Neural cell (in vitro differentiated cells): ENCODE measurements around the gene TOMM40.

Experiments
- EZH2 ChIP-seq: fragments of 200-600, 300-800 bp; shearing (Covaris generic), sonication (generic); IDR thresholded peaks from 2 replicates; pipeline ENCODE4 v1.6.1; 2014; ENCODE audit warnings: antibody characterized with exemption, low read length, borderline replicate concordance, mild to moderate bottlenecking; ENCODE audit not compliant: insufficient read depth, poor library complexity, severe bottlenecking
- POLR2AphosphoS5 ChIP-seq: IDR thresholded peaks from 2 replicates; pipeline ENCODE4 v1.6.1; 2012
- RAD21 ChIP-seq: fragments of 450-650 bp; conservative IDR thresholded peaks from 2 replicates; pipeline ENCODE4 v1.6.1; 2014; ENCODE audit warnings: antibody characterized with exemption, mild to moderate bottlenecking, moderate library complexity
- TAF1 ChIP-seq: IDR thresholded peaks from 2 replicates; pipeline ENCODE4 v1.6.1; 2012; ENCODE audit warnings: low read depth
- TF ChIP-seq, protein P1 (sequence below): fragments of 450-650 bp; IDR thresholded peaks from 2 replicates; pipeline ENCODE4 v1.5.1; 2014; ENCODE audit warnings: antibody characterized with exemption, mild to moderate bottlenecking, moderate library complexity; ENCODE audit not compliant: poor library complexity, severe bottlenecking
- TF ChIP-seq, protein P2 (sequence below): IDR thresholded peaks from 2 replicates; pipeline ENCODE4 v1.6.1; 2012; ENCODE audit warnings: borderline replicate concordance

DNA sequence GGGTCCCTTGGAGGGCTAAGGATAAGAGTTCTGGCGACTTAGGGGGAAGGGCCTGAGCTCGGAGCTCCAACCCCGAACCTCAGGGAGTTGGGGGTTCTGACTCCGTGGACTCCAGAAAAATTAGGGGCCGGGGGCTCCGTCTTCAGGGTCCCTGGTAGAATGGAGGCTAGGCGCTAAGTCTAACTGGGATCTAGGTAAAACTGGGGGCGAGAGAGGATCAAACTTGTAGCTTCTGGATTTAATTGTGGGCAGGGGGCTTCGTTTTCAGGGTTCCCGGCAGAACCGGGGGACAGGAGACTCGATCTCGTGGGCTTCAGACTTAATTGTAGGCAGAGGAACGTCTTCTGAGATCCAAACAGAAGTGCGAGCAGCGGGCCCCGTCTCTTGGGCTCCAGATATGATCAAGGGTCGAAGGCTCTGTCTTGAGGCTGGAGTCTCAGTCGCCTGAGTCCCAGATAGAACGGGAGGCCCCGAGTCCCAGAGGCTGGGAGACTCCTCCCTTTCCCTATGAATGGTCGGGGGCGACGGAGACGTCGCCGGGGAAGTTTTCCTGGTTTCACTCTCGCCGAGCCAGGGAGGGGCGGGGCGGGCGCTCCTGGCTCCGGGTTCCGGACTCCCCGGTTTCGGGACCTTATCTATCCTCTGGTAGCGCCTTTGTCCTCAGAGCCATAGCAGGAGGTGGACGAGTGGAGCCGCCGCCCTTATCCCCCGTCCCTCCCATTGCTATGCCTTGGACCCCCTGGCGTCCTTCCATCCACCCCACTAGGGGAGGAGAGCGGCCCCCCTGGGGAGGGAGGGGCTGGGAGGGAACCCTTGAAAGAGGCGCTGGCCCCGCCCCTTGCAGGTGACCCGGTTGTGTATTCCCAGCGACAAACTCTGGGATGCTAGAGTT lies 43.7 kb upstream of the TOMM40 start:
- TF ChIP-seq, protein P1, sequence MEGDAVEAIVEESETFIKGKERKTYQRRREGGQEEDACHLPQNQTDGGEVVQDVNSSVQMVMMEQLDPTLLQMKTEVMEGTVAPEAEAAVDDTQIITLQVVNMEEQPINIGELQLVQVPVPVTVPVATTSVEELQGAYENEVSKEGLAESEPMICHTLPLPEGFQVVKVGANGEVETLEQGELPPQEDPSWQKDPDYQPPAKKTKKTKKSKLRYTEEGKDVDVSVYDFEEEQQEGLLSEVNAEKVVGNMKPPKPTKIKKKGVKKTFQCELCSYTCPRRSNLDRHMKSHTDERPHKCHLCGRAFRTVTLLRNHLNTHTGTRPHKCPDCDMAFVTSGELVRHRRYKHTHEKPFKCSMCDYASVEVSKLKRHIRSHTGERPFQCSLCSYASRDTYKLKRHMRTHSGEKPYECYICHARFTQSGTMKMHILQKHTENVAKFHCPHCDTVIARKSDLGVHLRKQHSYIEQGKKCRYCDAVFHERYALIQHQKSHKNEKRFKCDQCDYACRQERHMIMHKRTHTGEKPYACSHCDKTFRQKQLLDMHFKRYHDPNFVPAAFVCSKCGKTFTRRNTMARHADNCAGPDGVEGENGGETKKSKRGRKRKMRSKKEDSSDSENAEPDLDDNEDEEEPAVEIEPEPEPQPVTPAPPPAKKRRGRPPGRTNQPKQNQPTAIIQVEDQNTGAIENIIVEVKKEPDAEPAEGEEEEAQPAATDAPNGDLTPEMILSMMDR: no peak
- TF ChIP-seq POLR2AphosphoS5: no peak
- TF ChIP-seq EZH2: no peak
- TF ChIP-seq TAF1: no peak
- TF ChIP-seq, protein P2, sequence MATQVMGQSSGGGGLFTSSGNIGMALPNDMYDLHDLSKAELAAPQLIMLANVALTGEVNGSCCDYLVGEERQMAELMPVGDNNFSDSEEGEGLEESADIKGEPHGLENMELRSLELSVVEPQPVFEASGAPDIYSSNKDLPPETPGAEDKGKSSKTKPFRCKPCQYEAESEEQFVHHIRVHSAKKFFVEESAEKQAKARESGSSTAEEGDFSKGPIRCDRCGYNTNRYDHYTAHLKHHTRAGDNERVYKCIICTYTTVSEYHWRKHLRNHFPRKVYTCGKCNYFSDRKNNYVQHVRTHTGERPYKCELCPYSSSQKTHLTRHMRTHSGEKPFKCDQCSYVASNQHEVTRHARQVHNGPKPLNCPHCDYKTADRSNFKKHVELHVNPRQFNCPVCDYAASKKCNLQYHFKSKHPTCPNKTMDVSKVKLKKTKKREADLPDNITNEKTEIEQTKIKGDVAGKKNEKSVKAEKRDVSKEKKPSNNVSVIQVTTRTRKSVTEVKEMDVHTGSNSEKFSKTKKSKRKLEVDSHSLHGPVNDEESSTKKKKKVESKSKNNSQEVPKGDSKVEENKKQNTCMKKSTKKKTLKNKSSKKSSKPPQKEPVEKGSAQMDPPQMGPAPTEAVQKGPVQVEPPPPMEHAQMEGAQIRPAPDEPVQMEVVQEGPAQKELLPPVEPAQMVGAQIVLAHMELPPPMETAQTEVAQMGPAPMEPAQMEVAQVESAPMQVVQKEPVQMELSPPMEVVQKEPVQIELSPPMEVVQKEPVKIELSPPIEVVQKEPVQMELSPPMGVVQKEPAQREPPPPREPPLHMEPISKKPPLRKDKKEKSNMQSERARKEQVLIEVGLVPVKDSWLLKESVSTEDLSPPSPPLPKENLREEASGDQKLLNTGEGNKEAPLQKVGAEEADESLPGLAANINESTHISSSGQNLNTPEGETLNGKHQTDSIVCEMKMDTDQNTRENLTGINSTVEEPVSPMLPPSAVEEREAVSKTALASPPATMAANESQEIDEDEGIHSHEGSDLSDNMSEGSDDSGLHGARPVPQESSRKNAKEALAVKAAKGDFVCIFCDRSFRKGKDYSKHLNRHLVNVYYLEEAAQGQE: peak; percentile 23
- no peak for TF ChIP-seq RAD21
